HEK293T (cell line): ENCODE data around the gene CC2D2A.
"Not testable (repeated sequence)": the region's sequence is repeated elsewhere in the genome, so short reads cannot be mapped to it uniquely, and the experiment has no call there.

ENCODE experiments used
- ARNT ChIP-seq: fragments of 450-650 bp; IDR thresholded peaks from 2 replicates; pipeline ENCODE4 v1.6.1; 2017; ENCODE audit warnings: mild to moderate bottlenecking
- FOXA1 ChIP-seq: fragments of 450-650 bp; IDR thresholded peaks from 2 replicates; pipeline ENCODE4 v1.6.1; 2016; ENCODE audit warnings: mild to moderate bottlenecking
- FOXM1 ChIP-seq: fragments of 450-650 bp; IDR thresholded peaks from 2 replicates; pipeline ENCODE4 v1.6.1; 2017; ENCODE audit warnings: mild to moderate bottlenecking, borderline replicate concordance
- PKNOX1 ChIP-seq: fragments of 450-650 bp; IDR thresholded peaks from 2 replicates; pipeline ENCODE4 v1.6.1; 2016
- ZNF384 ChIP-seq: fragments of 450-650 bp; IDR thresholded peaks from 2 replicates; pipeline ENCODE4 v1.6.1; 2016

- not testable (repeated sequence) for TF ChIP-seq PKNOX1, ARNT, FOXM1, ZNF384, FOXA1
Observed at GRCh38 chr4:15517681-15518080, 48.0 kb downstream of the CC2D2A start.
